HG03457 (cell line): ENCODE data around the gene HOOK1.
"Not testable (repeated sequence)": the region's sequence is repeated elsewhere in the genome, so short reads cannot be mapped to it uniquely, and the experiment has no call there.

Experiments used
- ATAC-seq: cut with Tn5 transposase; IDR thresholded peaks from one replicate; pipeline ENCODE4 v1.9.1; 2021; ENCODE audit warnings: moderate number of reproducible peaks; ENCODE audit not compliant: unreplicated experiment

HOOK1 gene

DNA sequence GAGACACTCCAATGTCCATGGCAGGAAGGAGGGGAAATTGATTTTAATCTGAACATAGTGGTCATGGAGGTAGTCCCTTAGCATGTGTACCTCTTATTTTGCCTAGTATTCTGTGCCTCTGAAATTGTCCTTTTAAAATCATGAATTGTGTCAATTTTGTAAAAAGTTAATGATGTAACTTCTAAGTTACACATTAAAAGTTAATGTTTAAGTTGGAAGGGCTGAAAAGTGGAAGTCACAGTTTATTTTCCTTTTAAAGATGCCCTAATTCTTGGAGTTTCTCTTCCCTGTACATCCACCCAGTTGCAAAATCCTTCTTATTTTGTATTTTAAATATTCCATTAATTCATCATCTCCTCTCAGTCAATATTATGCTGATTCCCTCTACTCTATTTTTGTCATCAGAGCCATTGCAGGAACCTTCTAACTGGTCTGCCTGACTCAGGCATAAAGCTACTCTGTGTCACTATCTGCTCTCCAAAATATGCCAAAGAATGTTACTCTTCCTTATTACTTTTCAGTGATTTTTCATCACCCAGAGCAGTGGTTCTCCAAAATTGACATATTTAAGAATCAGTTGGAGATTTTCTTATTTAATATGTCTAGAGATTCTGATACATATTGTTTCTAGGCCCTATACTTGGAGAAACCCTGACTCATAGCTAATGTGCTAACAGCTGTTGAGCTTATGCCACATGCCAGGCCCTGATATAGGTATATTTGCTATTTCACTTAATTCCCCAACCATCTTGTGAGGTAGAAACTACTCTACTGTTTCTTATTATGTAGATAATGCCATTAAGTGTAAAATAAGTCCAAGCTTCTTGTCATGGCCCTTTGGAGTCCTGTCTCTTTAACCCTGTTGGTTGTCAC, 5.1 kb downstream of the HOOK1 start:
- peak; percentile 43 for ATAC-seq

- ATAC-seq, result no peak
Observed at GRCh38 chr1:59827055-59827643, 12.4 kb downstream of the HOOK1 start.

GRCh38 chr1:59828160-59828559, 13.4 kb downstream of the HOOK1 start:
- ATAC-seq, result no peak

DNA sequence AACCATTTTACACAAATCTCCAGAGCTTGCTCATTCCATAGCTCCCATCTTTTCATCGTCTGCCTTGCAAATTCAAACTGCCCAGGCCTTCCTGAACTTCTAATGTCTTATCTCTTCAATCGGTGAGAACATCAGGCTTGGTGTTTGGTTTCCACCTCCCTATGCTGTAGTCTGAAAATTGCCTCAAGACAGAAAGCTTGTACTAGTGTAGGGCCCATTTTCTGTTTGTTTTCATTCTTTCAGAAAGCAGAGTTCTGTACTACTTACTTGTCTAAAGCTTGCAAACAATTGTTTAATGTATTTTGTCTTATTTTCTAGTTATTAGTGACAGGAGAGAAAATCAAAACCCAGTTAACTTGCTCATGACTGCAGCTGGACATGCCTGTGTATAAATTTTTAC, 16.8 kb downstream of the HOOK1 start:
- no peak for ATAC-seq

DNA sequence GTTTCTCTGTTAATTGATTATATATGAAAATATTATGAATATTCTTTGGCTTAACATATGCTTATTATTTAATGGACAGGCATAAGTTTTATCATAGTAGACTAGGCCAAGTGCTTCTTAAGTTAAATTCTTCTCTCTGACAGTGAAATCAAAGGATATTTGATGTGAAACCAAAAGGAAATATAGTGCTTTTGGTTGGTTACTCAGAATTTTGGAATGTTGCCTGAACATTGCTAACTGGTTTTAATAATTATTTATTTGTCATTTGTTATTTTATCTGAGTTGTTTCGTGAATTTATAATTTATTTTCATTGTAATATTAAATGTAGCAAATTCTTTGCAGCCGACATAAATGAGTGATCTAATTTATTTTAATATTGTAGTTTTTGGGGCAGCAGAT, 18.3 kb downstream of the HOOK1 start:
- ATAC-seq, result no peak

DNA sequence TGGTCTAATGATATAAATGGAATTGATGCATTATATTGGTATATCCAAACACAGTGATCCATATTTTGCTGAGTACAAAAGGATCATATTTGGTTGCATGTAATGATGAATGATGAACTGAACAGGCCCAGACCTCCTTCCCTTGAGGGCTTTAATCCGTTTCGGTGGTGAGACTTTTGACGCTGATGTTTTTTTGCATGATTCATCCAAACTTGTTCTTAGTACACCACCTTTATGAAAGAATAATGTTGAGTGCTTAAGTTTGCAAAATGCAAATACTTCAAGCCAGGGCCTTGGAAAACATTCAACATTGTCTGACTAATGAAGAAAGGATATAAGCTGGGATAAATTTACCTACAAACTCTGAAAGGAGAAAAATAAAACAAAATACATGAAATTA, 19.2 kb downstream of the HOOK1 start:
- ATAC-seq, result no peak

DNA sequence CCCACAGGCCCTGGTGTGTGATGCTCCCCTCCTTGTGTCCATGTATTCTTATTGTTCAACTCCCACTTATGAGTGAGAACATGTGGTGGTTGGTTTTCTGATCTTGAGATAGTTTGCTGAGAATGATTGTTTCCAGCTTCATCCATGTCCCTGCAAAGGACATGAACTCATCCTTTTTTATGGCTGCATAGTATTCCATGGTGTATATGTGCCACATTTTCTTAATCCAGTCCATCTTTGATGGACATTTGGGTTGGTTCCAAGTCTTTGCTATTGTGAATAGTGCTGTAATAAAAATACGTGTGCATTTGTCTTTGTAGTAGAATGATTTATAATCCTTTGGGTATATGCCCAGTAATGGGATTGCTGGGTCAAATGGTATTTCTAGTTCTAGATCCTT, 23.1 kb downstream of the HOOK1 start:
- ATAC-seq, result not testable (repeated sequence)

DNA sequence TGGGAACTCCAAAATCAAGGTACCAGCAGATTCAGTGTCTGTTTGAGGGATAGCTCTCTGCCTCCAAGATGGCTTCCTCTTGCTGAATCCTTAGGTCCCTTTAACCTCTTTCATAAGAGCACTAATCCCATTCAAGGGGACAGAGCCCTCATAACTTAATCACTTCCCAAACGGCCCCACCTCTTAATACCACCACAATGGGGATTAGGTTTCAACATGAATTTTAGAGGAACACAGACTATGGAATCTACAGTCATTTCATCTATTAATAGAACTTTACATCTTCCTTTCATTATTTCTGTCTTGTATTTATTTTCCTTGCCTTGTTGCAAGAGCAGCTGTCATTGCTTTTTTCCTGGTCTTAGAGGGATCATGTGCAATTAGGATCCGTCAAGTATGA, 30.3 kb downstream of the HOOK1 start:
- no peak for ATAC-seq

GRCh38 chr1:59846209-59846894, 31.6 kb downstream of the HOOK1 start:
- ATAC-seq, result no peak

DNA sequence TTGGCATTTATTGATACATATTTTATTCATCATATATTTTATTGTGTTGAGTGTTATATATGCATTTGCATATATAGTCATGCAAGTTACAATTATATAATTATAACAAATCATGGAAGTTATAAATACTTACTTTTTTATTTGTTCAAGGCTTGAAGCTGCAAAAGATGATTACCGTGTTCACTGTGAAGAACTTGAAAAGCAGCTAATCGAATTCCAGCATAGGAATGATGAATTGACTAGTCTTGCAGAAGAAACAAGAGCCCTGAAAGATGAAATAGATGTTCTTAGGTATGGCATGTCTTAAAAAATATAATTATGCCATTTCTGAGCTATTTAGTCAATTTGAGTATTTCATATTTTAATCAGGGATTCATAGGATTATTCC, 32.1 kb downstream of the HOOK1 start:
- no peak for ATAC-seq

- ATAC-seq, result no peak
Observed at GRCh38 chr1:59852117-59852516, 37.4 kb downstream of the HOOK1 start.

DNA sequence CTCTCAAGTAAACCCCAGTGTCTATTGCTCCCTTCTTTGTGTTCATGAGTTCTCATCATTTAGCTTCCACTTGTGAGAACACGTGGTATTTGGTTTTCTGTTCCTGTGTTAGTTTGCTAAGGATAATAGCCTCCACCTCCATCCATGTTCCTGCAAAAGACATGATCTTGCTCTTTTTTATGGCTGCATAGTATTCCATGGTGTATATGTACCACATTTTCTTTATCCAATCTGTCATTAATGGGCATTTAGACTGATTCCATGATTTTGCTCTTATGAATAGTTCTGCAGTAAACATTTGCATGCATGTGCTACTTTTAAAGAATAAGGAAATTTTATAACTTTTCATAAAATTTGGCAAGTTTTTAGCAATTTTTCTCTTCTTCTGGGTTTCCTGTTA, 40.5 kb downstream of the HOOK1 start:
- ATAC-seq, result not testable (repeated sequence)

DNA sequence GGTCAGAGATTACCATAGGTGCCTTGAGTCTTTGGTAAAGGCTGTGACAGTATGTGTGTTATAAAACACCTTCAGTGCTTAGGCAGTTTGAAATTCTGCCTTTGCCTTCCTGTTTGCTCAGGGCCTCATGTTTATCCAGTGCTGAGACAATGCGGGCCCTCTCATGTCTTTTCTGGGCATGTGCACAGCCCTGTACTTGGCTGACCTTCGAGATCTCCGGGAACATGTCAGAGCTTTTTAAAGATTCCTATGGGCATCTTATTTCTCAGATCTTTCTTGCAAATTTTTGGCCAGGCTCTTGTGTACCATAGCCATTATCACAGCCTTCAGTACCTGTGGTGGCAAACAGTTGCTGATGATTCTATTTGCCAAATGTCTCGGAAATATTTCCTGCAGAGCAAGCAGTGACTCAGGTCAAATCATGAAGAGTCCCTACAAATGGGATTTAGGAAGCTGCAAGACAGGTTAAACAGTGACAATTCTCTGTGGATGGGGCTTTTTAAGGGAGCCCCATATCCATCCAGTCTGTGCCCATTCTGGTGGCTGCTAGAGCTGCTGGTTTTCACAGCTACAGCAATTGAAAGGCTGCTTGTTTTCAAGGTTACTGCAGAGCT, 42.1 kb downstream of the HOOK1 start:
- ATAC-seq, result no peak

- no peak for ATAC-seq
Observed at GRCh38 chr1:59857679-59858354, 43.1 kb downstream of the HOOK1 start.

DNA sequence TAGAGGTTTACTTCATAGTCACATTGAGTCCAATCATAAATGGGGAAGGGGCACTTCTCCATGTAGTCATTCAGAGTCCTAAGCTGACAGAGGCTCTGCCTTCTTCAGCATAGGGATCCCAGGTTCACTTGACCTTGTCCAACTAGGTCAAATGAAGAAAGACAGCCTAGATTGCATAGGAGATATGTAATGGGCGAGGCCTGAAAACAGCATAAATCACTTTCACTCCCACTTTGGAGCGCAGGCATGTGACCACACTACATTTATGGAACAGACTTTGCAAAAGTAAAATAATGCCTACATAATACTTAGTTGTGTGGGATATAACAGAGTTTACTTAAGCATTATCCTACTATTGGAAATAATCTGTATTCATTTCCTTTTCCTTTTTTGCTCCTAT, 51.7 kb downstream of the HOOK1 start:
- ATAC-seq, result no peak

DNA sequence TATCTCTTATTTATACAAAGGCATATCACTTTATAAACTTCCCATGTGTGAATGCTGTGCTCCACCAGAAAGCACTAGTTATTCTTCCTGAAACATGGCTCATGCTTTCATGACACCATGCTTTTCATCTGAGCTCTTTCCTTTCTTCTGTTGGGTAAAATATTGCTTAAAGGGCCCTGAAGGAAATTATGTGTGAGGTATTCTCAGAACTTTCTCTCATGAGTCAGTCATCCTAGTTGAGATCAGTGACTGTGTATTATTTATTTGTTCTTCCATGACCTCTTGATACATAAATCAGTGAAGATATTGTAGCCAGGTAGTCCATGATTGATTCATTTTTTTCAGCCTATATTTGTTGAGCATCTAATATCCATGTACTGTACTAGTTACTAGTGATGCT, 57.0 kb downstream of the HOOK1 start:
- ATAC-seq, result no peak

- ATAC-seq, result no peak
Observed at GRCh38 chr1:59877108-59877682, 62.4 kb downstream of the HOOK1 start.

DNA sequence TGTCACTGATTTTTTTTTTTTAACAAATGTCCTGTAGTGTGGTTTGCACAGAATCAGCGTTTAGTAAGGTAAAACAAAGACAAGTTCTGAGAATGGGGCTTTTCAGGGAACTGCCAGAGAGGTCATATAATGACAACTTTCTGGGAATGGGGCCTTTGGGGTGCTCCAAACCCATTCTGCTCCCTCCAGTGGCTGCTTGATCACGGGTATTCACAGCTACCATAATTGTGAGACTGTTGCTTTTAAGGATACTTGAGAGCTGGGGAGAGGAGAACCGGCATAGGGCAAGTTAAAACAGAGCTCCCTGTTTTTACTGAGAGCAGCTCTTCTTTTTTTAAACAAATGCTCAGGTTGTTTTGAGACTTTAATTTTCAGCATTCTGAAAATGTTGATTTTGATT, 63.6 kb downstream of the HOOK1 start:
- ATAC-seq, result no peak

DNA sequence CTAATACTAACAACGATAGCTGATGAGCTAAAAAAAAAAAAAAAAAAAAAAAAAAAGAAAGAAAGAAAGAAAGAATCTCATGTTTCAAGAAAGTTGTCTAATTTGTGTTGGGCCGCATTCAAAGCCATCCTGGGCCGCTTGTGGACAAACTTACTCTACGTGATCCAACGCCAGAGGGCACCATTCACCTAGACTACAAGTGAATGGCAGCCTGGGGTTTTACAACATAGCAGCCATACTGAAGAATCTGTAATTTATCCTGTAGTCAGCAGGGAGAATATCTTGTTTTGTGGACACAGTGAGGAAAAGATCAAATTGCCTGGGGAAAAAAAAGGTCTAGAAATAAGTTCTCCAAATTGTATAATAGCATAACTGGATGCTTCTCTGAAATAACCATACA, 64.8 kb downstream of the HOOK1 start:
- no peak for ATAC-seq

DNA sequence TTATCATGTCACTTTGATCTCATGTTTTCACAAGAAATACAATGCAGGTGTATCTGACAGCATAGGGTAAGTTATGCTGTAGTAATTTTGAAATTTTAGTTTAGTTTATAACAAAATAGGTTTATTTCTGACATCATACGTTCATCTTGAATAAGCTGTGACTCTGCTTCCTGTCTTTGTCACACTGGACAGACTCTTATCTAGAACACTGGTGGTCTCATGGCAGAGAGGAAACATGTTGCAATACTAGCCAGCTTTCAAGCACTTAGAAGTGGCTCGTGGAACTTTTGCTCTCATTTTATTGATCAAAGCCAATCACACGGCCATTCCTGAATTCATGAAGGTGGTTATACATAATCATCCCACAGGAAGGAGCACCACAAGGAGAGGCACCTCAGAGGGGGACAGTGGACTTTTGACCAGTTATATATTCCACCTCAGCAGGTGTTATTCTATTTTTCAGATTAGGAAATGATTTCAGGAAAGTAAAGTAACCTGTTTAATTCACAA, 65.3 kb downstream of the HOOK1 start:
- ATAC-seq, result no peak

GRCh38 chr1:59880735-59881134, 66.0 kb downstream of the HOOK1 start:
- ATAC-seq, result no peak
